Kidney glomerular epithelial cell (primary cell): ENCODE data around the gene TIGD1.

ENCODE experiments used
- DNase-seq: peaks from one replicate; lab custom pipeline; 2025; lab: John Stamatoyannopoulos, UW

TIGD1 gene

DNA sequence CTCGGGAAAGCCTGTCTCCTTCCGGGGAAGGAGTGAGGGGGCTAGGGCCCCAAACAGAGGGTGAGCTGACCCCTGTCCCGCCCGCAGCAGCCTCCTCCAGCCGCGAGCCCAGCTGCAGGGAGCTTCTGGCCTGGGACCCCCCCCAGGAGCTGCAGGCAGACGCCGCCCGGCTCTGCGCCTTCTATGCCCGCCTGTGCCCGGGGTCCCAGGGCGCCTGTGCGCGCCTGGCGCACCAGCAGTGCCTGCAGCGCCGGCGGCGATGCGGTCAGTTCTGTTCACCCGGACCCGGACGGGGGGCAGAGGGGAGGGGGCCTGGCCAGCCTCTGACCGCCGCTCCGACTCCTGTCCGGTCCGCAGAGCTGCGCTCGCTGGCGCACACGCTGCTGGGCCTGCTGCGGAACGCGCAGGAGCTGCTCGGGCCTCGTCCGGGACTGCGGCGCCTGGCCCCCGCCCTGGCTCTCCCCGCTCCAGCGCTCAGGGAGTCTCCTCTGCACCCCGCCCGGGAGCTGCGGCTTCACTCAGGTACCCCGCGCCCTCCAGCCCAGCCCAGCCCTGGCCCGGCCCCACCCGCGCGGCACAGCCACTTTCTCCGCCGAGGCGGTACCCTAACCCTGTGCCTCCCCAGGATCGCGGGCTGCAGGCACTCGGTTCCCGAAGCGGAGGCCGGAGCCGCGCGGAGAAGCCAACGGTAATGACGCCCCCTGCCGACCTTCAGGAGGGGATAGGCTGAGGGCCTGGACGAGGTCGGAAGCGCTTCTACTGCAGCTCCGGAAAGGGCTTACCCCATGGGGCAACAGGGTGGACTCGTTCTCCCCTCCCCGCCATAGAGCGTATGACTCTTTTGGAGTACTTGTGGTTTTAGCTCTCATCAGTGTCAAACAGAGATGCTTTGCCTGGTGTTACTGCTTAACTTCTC, 26.4 kb downstream of the TIGD1 start:
- DNase-seq, result no peak

DNA sequence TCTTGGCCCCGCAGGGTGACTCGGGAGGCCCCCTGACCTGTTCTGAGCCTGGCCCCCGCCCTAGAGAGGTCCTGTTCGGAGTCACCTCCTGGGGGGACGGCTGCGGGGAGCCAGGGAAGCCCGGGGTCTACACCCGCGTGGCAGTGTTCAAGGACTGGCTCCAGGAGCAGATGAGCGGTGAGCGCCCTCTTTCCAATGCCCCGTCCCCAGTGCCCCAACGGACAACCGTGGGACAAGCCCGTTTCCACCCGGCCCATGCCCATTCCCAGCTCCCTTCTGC, 27.0 kb downstream of the TIGD1 start:
- no peak for DNase-seq

DNA sequence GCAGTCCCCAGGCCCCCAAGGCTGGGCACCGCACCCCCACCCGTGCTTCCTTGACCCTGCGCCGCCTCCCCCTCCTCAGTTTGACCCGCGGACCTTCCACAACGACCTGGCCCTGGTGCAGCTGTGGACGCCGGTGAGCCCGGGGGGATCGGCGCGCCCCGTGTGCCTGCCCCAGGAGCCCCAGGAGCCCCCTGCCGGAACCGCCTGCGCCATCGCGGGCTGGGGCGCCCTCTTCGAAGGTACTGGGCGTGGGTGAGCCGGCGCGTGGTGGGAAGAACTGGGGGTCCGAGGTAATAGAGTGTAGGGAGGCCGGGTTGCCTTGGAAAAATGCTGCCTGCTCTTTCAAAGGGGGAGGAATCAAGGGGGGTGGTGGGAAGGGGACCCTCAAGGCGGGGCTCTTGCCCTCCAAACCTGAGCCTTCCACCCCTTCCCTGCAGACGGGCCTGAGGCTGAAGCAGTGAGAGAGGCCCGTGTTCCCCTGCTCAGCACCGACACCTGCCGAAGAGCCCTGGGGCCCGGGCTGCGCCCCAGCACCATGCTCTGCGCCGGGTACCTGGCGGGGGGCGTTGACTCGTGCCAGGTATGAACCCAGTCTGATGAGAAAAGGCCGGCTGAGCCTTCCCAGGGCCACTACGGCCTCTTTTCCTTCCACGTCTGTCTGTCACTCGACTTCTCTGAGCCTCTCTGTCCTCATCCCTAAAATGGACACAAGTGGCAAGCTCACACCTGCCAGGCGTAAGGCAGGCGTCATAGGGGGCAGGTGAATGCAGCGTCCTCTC, 27.5 kb downstream of the TIGD1 start:
- DNase-seq, result no peak

DNA sequence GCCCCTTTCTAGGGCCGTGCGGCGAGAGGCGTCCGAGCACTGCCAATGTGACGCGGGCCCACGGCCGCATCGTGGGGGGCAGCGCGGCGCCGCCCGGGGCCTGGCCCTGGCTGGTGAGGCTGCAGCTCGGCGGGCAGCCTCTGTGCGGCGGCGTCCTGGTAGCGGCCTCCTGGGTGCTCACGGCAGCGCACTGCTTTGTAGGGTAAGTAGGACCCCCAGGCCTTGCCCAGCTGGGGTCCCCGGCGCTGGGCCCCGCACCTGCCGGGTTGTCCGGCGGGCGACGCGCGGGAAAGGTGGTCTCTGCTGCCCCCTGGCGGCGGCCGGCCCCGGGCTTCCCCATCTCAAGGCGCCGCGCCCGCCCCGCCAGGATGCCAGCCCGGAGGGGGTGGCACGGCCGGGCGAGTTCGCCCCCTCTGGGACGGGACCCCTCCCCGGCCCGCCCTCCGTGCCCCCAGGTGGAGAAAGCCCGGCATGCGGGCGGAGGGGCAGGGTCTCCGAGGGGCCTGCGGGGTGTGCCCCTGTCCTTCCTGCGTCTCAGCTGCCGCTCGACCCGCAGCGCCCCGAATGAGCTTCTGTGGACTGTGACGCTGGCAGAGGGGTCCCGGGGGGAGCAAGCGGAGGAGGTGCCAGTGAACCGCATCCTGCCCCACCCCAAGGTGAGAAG, 28.3 kb downstream of the TIGD1 start:
- no peak for DNase-seq

DNA sequence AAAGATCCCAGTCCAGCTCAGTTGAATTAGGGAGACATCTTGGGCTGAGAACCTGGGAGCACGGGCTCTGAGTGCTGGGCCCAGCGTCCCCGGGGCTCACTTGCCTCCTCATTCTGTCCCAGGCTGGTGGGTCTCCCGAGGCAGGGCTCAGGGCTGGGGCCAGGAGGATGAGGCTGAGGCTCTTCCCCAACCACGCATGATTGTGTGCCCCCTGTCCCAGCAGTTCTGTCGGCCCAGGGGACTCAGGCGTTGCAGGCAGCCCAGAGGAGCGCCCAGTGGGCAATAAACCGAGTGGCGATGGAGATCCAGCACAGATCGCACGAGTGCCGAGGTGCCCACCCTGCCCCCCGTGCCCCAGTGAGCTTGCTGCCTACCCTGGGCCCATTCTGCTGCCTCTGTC, 29.3 kb downstream of the TIGD1 start:
- no peak for DNase-seq

DNA sequence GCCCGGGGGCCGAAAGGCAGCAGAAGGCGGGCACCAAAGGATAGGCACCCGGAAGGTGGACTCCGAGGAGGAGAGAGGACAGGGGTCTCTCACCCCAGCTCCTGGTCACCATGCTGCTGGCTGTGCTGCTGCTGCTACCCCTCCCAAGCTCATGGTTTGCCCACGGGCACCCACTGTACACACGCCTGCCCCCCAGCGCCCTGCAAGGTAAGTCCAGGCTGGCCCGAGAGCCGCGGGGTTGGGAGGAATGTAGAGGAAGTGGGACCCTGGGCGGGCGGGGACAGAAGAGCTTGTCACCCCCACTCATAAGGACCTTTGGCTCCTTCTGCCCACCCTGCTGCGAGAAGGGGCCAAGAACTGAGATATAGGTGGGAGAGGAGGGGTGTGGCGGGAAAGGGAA, 29.9 kb downstream of the TIGD1 start:
- no peak for DNase-seq

DNA sequence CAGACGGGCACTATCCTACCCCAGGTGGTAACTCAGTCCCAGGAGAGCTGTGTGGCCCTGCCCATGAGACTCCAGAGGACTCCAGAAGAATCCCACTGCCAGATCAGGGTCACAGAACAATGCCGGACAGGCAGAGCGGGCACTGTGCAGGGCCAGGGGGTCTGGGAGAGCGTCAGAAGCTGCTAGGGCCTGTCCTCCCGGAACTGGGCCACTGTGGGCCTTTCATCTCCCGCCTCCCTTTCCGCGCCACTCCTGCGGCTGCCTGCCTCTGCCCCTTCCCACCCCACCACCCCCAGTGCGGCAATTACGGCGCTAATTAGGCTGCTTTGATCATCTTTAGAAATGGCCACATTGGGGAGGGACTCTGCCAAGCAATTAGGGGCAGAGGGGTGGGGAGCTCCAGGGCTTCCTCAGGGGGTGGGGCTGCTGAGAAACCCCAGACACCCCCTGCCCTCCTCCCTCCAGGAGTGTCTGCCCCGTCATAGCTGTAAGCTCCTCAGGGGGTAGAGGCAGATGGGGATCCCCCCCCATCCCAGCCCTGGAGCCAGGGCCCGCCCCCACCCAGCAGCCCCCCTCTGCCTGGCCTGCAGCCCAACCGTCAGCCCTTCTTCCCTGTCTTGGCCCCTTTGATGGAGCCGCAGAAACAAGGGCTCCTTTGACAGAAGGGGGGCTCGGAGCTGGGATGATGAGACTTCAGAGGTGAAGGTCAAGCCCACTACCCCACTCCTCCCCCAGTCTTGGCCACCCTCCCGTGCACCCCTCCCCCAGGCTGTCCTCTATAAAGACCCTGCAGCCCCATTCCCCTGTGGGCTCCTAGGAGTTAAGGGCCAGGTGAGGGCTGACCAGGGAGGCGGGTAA, 30.5 kb downstream of the TIGD1 start, which contains the start of gene PRSS56:
Gene PRSS56 (plus strand): TSS at position 808 of the 858 bp plus-strand sequence. CDS start 211 bp downstream, outside the sequence.
- DNase-seq, result no peak

DNA sequence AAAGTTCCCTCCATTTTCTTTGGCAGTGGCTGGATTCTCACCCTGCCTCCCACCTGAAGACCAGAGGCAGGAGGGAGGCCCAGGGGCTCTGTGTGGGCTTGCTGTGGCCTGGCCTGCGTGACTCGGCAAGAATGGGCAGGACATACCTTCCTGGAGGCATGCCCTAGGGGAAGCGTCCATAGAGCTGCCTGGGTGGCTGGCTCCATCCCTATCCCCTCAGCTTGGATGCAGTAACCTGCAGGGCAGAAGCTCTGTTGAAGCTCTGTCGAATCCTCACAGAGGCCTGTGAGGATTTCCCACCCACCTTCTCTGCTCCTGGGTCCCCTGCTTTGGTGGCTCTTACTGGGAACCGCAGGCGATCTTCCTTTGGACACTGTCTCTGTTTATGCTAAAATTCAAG, 31.5 kb downstream of the TIGD1 start:
- no peak for DNase-seq

DNA sequence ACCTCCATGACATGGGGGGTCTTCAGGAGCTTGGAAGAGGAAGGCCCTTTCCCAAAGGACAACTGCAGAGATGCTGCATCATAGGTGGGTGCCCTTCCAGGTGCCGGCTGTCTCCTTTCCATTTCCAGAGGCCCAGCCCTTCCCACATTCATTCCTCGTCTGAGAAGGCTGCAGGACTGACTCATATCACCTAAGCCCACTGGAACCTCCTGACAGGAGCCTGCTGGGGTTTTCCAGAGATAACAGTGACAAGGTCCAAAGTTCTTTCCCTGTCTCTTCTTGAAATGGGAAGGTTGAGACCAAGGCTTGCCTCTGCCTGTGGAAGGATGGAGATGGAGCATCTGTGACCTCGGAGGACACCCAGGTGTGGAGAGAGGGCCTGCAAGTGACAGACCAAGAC, 33.8 kb downstream of the TIGD1 start:
- DNase-seq, result no peak

DNA sequence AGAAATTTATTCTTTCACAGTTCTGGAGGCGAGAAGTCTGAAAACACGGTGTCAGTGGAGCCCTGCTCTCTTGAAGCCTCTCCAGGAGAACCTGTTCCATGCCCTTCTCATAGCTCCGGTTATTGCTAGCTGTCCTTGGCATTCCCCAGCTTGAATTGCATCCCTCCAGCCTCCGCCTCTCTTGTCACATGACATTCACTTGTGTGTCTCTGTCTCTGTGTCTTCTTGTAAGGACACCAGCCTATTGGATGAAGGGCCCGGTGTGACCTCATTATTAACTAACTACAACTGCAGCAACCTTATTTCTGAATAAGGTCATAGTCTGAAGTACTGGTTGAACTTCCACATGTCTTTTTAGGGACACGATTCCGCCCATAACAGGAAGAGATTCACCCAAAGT, 34.7 kb downstream of the TIGD1 start:
- no peak for DNase-seq

DNA sequence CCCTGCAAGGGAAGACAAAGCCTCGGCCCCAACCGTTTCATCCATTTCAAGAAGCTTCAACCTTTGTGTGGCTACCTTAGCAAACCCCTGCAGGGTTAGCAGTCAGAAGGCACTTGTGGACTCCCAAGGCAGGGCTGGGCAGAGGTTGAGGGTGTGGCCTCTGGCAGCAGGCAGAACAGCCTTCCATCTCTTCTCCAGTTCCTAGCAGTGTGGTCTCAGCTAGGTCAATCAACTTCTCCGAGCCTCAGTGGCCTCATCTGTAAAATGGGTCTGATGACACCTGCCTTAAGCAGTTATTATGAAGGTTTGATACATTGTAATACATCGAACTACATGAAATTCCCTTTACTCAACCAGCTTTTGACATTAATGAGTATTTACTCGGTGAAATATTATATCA, 37.0 kb downstream of the TIGD1 start:
- no peak for DNase-seq

DNA sequence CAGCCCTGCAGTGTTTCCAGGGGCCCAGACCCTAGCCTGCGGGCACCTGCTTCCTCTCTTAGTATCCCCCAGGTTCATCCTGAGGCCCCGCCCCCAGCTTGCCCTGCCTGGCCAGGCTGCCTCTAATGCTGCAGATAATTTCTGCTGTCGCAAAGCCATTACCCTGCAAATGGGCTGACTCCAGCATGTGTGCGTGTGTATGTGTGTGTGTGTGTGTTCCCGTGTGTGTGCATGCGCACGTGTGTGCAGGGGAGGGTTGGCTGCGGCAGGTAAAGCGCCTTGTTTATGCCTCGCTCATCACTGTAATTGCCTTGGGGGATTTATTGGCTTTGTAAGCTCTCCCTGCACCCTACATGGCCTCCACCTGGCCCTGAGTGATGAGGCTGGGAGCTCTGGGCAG, 37.8 kb downstream of the TIGD1 start:
- no peak for DNase-seq

DNA sequence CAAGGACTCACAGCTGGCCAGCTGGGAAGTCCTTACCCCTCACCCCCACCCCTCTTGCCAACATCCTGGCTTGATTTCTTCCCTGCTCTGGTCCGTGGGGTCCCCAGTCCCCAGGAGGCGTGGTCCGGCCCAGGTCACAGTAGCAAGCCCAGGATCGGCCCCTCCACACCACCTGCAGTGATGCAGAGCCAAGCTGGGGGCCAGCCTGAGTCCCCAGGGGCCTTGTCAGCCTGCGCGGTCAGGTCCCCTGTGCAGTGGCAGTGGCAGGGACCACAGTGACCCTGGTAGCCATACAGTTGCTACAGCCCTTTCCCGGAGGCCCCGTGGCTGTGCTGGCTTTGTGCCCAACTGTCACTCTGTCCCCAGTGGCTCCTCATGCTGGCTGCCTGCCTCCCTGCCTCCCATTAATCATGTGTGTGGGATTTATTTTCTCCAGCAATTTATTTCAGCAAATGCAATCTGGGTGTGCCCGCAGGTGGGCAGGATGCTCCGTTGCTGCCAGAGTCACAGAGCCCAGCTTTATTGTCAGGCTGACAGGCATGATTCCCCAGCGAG, 38.9 kb downstream of the TIGD1 start:
- no peak for DNase-seq

DNA sequence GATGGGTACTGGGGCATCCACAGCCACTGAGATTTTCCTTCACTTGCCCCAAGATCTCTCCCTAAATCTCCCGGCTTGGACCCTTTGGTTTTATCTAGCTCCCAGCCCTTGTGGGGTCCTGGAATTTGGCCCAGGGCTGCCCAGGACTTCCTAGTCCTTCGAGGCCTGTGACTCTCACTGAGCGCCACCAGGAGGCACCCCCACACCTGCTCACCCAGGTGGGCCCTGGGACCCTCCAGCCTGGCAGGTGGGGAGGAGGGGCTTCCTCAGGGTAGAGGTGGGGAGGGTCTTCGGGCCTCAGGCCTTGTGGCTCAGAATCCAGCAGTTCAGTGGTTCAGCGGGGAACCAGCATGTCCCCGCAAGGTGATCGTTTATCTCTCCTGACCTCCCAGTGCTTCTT, 42.1 kb downstream of the TIGD1 start:
- no peak for DNase-seq

DNA sequence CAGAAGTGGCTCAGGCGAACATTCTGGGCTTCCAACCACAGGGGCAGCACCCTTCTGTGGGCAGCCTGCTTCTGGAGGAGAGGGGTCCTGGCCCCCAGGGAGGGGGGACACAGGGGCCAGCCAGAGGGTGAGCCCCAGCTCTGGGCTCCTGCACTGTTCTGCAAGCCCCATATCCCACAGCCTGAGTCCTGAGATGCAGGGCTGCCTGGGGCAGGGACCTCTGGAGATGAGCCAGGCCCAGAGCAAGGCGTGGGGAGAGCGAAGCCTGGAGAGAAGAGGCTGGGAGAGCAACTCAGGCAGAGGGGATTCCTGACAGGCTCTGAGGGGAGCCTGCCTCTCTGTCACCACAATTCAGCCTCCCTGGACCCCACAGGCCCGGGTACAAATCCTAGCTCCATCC, 43.6 kb downstream of the TIGD1 start:
- DNase-seq, result no peak

DNA sequence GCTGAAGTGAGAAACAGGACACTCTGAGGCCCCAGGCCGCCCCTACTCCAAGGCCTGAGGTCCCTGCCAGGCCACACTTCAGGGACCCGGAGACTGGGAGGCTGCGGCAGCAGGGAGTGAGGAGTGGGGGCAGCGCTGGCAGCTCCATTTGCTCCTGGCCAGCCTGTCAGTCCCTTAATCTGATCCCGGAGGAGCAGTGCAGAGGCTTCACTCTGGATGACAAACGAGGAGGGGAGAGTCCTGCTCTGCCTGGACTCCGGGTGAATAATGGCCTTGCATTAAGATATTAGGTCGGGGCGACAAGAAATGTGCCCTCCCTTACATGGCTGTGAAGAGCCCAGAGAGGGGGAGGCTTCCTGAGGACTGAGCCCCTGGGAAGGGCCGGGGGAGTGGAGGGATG, 44.5 kb downstream of the TIGD1 start:
- DNase-seq, result no peak

DNA sequence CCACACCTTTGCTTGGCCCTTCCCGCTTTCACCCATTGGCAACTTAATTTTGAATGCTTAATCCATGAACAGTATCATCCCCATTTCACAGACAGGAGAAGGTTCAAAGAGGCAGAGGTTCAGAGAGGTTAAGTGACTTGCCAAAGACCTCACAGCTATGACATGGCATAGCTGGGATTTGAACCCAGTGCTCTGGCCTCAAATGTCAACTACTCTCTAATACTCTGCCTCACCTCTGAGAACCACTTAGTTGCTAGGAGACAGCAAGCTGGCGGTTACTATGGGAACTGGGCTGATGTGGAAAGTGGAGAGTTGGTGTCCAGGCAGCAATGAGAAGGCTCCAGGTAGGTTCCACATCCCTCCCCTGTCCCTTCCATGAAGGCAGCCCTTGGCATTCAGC, 45.9 kb downstream of the TIGD1 start:
- no peak for DNase-seq

DNA sequence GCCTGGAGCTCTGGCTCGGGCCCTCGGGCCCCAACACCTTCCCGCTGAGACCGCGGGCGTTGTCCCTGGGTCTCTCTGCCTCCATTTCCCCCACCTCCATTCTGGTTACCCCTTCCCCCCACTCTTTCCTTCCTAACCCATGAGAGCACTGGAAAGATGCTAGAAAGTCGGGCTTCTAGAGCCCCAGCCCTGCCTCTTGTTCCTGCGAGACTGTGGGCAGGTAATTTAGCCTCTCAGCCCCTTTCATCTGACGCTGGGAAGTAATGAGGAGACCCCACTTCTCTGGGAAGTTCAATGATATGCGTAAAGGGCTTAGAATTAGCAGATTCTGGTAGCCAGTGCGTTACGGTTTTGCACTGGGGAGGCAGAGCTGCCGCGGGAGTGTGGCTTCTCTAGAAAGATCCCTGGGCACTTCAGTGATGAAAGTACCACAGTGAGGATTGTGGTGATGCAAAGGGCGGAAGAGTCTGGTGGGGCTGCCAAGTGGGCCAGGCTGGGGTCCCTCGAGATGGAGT, 46.5 kb downstream of the TIGD1 start:
- no peak for DNase-seq

DNA sequence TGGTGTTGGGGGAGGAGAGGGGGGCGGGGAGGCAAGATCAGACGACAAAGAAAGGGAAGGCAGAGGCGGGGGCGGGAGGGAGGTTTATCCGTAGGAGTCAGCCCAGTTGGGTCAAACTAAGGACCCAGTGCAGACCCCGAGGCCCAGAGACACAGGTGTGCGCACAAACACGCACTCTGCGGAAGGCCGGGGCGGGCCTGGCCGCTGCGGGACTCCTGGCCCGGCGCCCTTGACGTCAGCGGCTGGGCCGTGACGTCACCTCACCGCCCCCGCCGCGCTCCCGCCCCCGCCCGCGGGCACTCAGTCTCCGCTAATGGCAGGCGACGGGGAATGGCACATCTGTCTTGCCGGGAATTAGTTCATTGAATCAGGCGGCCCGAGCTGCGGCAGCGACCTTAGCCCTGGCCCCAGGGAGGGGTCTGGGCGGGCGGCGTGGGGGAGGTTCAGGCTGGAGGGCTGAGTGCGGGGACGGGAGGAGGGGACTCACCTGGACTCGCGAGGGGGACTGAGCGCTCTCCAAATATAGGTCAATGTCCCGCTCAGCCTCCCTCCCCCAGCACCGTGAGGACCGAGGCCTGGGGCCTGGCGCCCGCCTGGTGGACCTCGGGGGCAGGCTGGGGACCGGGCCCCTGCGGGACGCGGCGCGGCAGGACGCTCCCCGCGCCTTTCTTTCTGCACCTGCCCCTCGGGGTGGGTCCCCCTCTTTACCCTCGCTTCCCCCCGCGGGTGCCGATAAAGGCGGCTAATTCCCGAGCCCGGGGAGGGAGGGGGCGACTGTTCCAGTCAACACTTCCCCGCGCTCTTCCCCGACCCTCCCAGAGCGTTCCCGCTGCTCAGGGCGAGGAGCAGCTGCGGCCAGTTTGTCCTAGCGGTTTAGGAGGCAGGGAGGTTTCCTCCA, 47.2 kb downstream of the TIGD1 start:
- DNase-seq, result no peak

DNA sequence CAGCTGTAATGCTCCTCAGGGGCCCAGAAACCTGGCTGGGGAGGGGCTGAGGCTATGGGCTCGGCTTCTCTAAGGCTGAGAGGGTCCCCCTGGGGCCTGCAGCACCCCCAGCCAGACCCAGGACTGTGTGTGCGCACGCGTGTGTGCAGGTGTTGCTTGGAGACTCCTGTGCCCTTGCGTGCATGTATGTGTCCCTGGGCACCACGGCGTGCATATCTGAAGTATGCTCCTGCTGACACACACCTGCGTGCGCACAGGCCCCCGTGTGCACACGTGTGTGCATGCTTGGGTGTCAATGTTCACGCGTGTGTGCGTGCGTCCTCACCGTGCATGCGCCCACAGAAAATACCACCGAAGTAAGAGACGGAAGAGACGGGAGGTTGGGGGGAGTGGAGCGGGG, 47.8 kb downstream of the TIGD1 start:
- DNase-seq, result no peak
